Measurements from ENCODE around the gene MYO16.

Gene MYO16

DNA sequence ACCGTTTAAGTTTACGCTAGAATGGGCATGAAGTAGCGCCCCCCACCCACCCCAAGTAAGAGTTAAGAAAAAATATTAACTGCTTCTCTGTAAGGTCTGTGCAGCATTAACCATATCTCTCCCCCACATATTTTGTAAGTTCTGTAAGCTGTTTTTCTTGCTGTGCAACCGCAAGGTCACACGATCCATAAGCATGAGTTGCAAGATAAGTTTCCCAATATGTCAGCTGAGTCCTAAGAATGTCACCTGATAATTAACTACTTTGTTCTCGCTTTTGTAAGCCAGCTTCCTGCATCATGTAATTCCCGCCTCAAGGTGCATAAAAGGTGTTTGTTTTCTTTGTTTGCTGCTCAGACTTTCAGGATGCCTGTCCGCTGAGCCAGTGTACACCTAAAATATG is 187.0 kb downstream of the MYO16 start:
- Histone ChIP-seq H3F3A (ENCODE audit: insufficient read depth) (no peaks in the 10 kb centered on the region), H3K9me2 (replicated peaks; ENCODE audit: insufficient read depth, low read length) (no peaks in the 10 kb centered on the region), H3K79me2 (ENCODE audit: insufficient read depth, low read length) (no peaks in the 10 kb centered on the region), H3K4me3 (ENCODE audit: insufficient read depth, low read length, poor library complexity, severe bottlenecking) (no peak overlapping the region), H3K9me3 (ENCODE audit: insufficient read depth, low read length) (no peaks in the 10 kb centered on the region), H3K27me3 (ENCODE audit: low read length) (no peaks in the 10 kb centered on the region), H4K20me1 (ENCODE audit: low read depth, low read length) (no peaks in the 10 kb centered on the region), H2AFZ (ENCODE audit: low read depth, low read length, severe bottlenecking) (no peak overlapping the region), H3K36me3 (ENCODE audit: low read length) (no peaks in the 10 kb centered on the region), H3K4me2 (ENCODE audit: low read depth, low read length, poor library complexity, severe bottlenecking) (no peak overlapping the region), H3K9ac (ENCODE audit: low read length) (no peak overlapping the region), H3K27ac (ENCODE audit: low read depth, low read length) (no peak overlapping the region)
- no peak for TF ChIP-seq EZH2phosphoT487 (conservative IDR thresholded peaks at IDR 0.05; ENCODE audit: low read length)
- TF ChIP-seq, protein P1, sequence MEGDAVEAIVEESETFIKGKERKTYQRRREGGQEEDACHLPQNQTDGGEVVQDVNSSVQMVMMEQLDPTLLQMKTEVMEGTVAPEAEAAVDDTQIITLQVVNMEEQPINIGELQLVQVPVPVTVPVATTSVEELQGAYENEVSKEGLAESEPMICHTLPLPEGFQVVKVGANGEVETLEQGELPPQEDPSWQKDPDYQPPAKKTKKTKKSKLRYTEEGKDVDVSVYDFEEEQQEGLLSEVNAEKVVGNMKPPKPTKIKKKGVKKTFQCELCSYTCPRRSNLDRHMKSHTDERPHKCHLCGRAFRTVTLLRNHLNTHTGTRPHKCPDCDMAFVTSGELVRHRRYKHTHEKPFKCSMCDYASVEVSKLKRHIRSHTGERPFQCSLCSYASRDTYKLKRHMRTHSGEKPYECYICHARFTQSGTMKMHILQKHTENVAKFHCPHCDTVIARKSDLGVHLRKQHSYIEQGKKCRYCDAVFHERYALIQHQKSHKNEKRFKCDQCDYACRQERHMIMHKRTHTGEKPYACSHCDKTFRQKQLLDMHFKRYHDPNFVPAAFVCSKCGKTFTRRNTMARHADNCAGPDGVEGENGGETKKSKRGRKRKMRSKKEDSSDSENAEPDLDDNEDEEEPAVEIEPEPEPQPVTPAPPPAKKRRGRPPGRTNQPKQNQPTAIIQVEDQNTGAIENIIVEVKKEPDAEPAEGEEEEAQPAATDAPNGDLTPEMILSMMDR (IDR thresholded peaks at IDR 0.05; ENCODE audit: insufficient read depth, low read length, poor library complexity, severe bottlenecking) = no peak

DNA sequence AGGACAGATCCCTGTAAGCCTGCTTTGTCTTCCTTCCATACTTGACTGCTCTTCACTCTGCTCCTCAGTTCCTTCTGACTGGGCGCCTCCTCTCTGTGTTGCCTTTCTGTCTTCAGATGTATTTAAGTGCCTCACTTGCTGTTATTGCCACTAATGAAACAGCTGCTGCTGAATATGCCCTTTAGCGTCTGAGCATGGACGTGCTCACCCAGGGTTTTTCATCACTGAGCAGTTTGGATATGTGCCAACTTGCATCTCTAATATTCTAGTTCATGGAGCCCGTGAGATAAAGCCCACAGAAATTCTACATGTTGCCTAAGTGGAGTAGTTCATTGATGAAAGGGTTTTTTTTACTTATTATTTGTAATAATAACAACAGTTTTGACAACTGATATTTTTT is 198.2 kb downstream of the MYO16 start:
- Histone ChIP-seq H3K27ac (ENCODE audit: low read depth, low read length) (no peak overlapping the region), H3K79me2 (ENCODE audit: insufficient read depth, low read length) (no peaks in the 10 kb centered on the region), H3K4me2 (ENCODE audit: low read depth, low read length, poor library complexity, severe bottlenecking) (no peak overlapping the region), H3K9me2 (replicated peaks; ENCODE audit: insufficient read depth, low read length) (no peaks in the 10 kb centered on the region), H3K4me3 (ENCODE audit: insufficient read depth, low read length, poor library complexity, severe bottlenecking) (no peak overlapping the region), H3K27me3 (ENCODE audit: low read length) (no peaks in the 10 kb centered on the region), H3F3A (ENCODE audit: insufficient read depth) (no peaks in the 10 kb centered on the region), H4K20me1 (ENCODE audit: low read depth, low read length) (no peaks in the 10 kb centered on the region), H3K9me3 (ENCODE audit: insufficient read depth, low read length) (no peaks in the 10 kb centered on the region), H3K36me3 (ENCODE audit: low read length) (no peaks in the 10 kb centered on the region), H3K9ac (ENCODE audit: low read length) (no peak overlapping the region), H2AFZ (ENCODE audit: low read depth, low read length, severe bottlenecking) (no peak overlapping the region)
- TF ChIP-seq EZH2phosphoT487 (conservative IDR thresholded peaks at IDR 0.05; ENCODE audit: low read length) = no peak
- TF ChIP-seq, protein P1 (IDR thresholded peaks at IDR 0.05; ENCODE audit: insufficient read depth, low read length, poor library complexity, severe bottlenecking) = no peak

DNA sequence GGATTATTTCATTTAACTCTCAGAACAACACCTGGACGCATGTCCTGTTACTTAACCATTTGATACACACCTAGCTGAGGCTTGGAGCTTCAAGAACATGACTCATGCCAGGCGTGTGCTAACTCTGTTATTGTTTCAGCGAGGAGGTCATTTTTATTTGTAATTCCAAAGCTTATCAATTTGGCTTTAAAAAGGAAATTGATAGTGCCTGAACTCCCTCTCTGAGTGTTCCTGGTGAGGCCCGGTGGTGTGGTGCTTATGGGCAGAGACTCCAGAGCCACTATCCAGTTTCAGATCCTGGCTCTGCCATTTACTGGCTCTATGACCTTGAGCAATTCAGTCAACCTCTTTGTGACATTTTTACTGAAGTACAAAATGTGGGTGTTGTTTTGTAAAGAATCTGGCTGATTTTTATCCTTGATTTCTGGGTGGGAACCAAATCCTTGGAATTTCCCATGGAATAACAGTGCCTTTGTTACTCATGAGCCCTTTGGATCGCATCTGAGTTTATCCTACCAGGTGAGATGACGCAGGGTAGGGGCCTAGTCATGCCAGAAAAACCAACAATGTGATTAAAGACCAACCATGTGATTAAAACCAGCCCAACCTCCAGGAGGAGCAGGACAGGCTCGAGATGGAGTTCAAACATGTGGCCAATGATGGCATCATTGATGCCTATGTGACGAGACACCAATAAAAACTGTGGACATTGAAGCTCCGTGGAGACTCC is 198.8 kb downstream of the MYO16 start:
- Histone ChIP-seq H3K79me2 (ENCODE audit: insufficient read depth, low read length) (no peaks in the 10 kb centered on the region), H3K9me2 (replicated peaks; ENCODE audit: insufficient read depth, low read length) (no peaks in the 10 kb centered on the region), H2AFZ (ENCODE audit: low read depth, low read length, severe bottlenecking) (no peak overlapping the region), H3K9me3 (ENCODE audit: insufficient read depth, low read length) (no peaks in the 10 kb centered on the region), H3K36me3 (ENCODE audit: low read length) (no peaks in the 10 kb centered on the region), H3K4me2 (ENCODE audit: low read depth, low read length, poor library complexity, severe bottlenecking) (no peak overlapping the region), H3K9ac (ENCODE audit: low read length) (no peak overlapping the region), H4K20me1 (ENCODE audit: low read depth, low read length) (no peaks in the 10 kb centered on the region), H3K27ac (ENCODE audit: low read depth, low read length) (no peak overlapping the region), H3K27me3 (ENCODE audit: low read length) (no peaks in the 10 kb centered on the region), H3K4me3 (ENCODE audit: insufficient read depth, low read length, poor library complexity, severe bottlenecking) (no peak overlapping the region), H3F3A (ENCODE audit: insufficient read depth) (no peaks in the 10 kb centered on the region)
- no peak for TF ChIP-seq EZH2phosphoT487 (conservative IDR thresholded peaks at IDR 0.05; ENCODE audit: low read length)
- TF ChIP-seq, protein P1 (IDR thresholded peaks at IDR 0.05; ENCODE audit: insufficient read depth, low read length, poor library complexity, severe bottlenecking) = no peak
